Measurements from ENCODE around the gene SHOX.

The SHOX gene

GRCh38 chrX:689983-690382, 59.4 kb downstream of the SHOX start:
- Mint-ChIP-seq H3K27ac (no peak overlapping the region), H3K9me3 (peaks cover 27% of the 10 kb centered on the region), H3K4me1 (no peaks in the 10 kb centered on the region), H3K27me3 (no peaks in the 10 kb centered on the region), H3K4me3 (no peak overlapping the region), H3K36me3 (no peaks in the 10 kb centered on the region)
- CTCF ChIA-PET, result no interaction called here
- no peak for DNase-seq

GRCh38 chrX:694800-695199, 64.2 kb downstream of the SHOX start:
- DNase-seq, result no peak
- H3K36me3 Mint-ChIP-seq, result no peaks in the 10 kb centered on the region
- H3K27me3 Mint-ChIP-seq, result peaks cover 4% of the 10 kb centered on the region
- H3K4me3 Mint-ChIP-seq, result no peak overlapping the region
- H3K27ac Mint-ChIP-seq, result no peak overlapping the region
- peaks cover 39% of the 10 kb centered on the region for H3K9me3 Mint-ChIP-seq
- H3K4me1 Mint-ChIP-seq, result no peaks in the 10 kb centered on the region
- CTCF ChIA-PET, result no interaction called here

- Mint-ChIP-seq H3K36me3 (no peaks in the 10 kb centered on the region), H3K4me1 (no peaks in the 10 kb centered on the region), H3K4me3 (no peak overlapping the region), H3K9me3 (peaks cover 31% of the 10 kb centered on the region), H3K27me3 (peaks cover 4% of the 10 kb centered on the region), H3K27ac (no peak overlapping the region)
- CTCF ChIA-PET, result no interaction called here
- DNase-seq, result no peak
Observed at GRCh38 chrX:698206-698605, 67.6 kb downstream of the SHOX start.

GRCh38 chrX:700936-701335, 70.3 kb downstream of the SHOX start:
- no peaks in the 10 kb centered on the region for H3K36me3 Mint-ChIP-seq
- H3K4me1 Mint-ChIP-seq, result no peaks in the 10 kb centered on the region
- DNase-seq, result no peak
- CTCF ChIA-PET, result no interaction called here
- peaks cover 4% of the 10 kb centered on the region for H3K27me3 Mint-ChIP-seq
- H3K9me3 Mint-ChIP-seq, result peaks cover 19% of the 10 kb centered on the region
- no peak overlapping the region for H3K27ac Mint-ChIP-seq
- no peak overlapping the region for H3K4me3 Mint-ChIP-seq

GRCh38 chrX:701673-702072, 71.1 kb downstream of the SHOX start:
- Mint-ChIP-seq H3K4me3 (no peak overlapping the region), H3K36me3 (no peaks in the 10 kb centered on the region), H3K27me3 (peaks cover 4% of the 10 kb centered on the region), H3K9me3 (peaks cover 17% of the 10 kb centered on the region), H3K27ac (no peak overlapping the region), H3K4me1 (no peaks in the 10 kb centered on the region)
- DNase-seq, result no peak
- CTCF ChIA-PET, result no interaction called here

- H3K4me1 Mint-ChIP-seq, result no peaks in the 10 kb centered on the region
- H3K4me3 Mint-ChIP-seq, result no peak overlapping the region
- H3K27ac Mint-ChIP-seq, result no peak overlapping the region
- H3K27me3 Mint-ChIP-seq, result peaks cover 3% of the 10 kb centered on the region
- CTCF ChIA-PET, result no interaction called here
- H3K36me3 Mint-ChIP-seq, result no peaks in the 10 kb centered on the region
- peaks cover 14% of the 10 kb centered on the region for H3K9me3 Mint-ChIP-seq
- no peak for DNase-seq
Observed at GRCh38 chrX:703466-703865, 72.9 kb downstream of the SHOX start.

GRCh38 chrX:703866-704265, 73.3 kb downstream of the SHOX start:
- DNase-seq, result no peak
- no peak overlapping the region for H3K4me3 Mint-ChIP-seq
- H3K9me3 Mint-ChIP-seq, result peaks cover 10% of the 10 kb centered on the region
- H3K27me3 Mint-ChIP-seq, result no peaks in the 10 kb centered on the region
- no peak overlapping the region for H3K27ac Mint-ChIP-seq
- H3K36me3 Mint-ChIP-seq, result no peaks in the 10 kb centered on the region
- H3K4me1 Mint-ChIP-seq, result no peaks in the 10 kb centered on the region
- CTCF ChIA-PET, result no interaction called here
